Esophagus squamous epithelium (tissue), 5 donors: ENCODE measurements around the gene MFNG. TPM values are rescaled to one million over a fixed set of nuclear protein-coding genes. Genes with fewer than 3 reads are reported as not detected.

ENCODE experiments used
- DNase-seq: peaks from one replicate; lab custom pipeline; 2025; lab: John Stamatoyannopoulos, UW
- H3K27ac ChIP-seq, 4 donors: fragments of 200-600 bp; sonication (generic); one replicate each; pipeline ENCODE4 v1.5.1; 2016 to 2019; ENCODE audit warnings: mild to moderate bottlenecking in 1 of 4
- H3K27me3 ChIP-seq, 4 donors: fragments of 200-600 bp; sonication (generic); 1 replicate in 3 of 4; 2 replicates in 1 of 4; pipeline versions ENCODE4 v1.5.1 to v1.6.0; 2017 to 2021; ENCODE audit warnings: antibody characterized with exemption in 1 of 4
- H3K36me3 ChIP-seq, 3 donors: fragments of 200-600 bp; sonication (generic); one replicate each; pipeline ENCODE4 v1.5.1; 2016 to 2019
- H3K4me1 ChIP-seq, 3 donors: fragments of 200-600 bp; sonication (generic); one replicate each; pipeline ENCODE4 v1.5.1; 2017 to 2019
- H3K4me3 ChIP-seq, 4 donors: fragments of 200-600 bp; sonication (generic); 1 replicate in 3 of 4; 2 replicates in 1 of 4; pipeline ENCODE4 v1.5.1; 2016 to 2019; ENCODE audit warnings: mild to moderate bottlenecking in 2 of 4, moderate library complexity in 1 of 4
- H3K9me3 ChIP-seq, 3 donors: fragments of 200-600 bp; sonication (generic); one replicate each; pipeline ENCODE4 v1.5.1; 2016 to 2019
- CTCF ChIP-seq, 6 experiments: fragments of 450-650 bp in 4 of 6; fragments of 200-600 bp in 2 of 6; sonication (generic) in 2 of 6; IDR thresholded peaks; one replicate each; pipeline ENCODE4 v1.5.1; 2016 to 2019; ENCODE audit warnings: antibody characterized with exemption in 6 of 6, mild to moderate bottlenecking in 4 of 6, moderate library complexity in 4 of 6
- POLR2A ChIP-seq, 4 donors: fragments of 450-650 bp; IDR thresholded peaks; one replicate each; pipeline ENCODE4 v1.6.1; 2017; ENCODE audit warnings: antibody characterized with exemption in 4 of 4, mild to moderate bottlenecking in 4 of 4, moderate library complexity in 3 of 4
- WGBS, 2 donors: methylation state at CpG; one replicate each; pipeline ENCODE4 v1.1.5; 2018; 5-methylcytosine and 5-hydroxymethylcytosine counted together
- intact Hi-C: fragments of 100-400 bp; cut with DNase I; formaldehyde crosslinking; loops from one replicate; pipeline ENCODE4 v1.15.0; 2022
- total RNA-seq, 4 donors: library from RNA; depleted of rRNA; stranded (reverse); fragments of >200 nt; gene quantifications; one replicate each; pipeline ENCODE4 v1.1.0, GENCODE V29; 2016
- donor health status: DM: yes; HTN: yes; CAD: no.

MFNG gene
- total RNA-seq, 4 donors from 2014 or later, result 3.8 to 10.3 (median 7.9) TPM

- Histone ChIP-seq H3K9me3 (no peaks in the 10 kb centered on the region), H3K27ac (no peak overlapping the region), H3K4me1 (no peaks in the 10 kb centered on the region), H3K4me3 (no peak overlapping the region), H3K27me3 (peaks cover 0 to 4% (median 0%) of the 10 kb centered on the region in 4 donors), H3K36me3 (peaks cover 0 to 64% (median 0%) of the 10 kb centered on the region in 3 donors)
- no peak for DNase-seq
- 58 to 61% methylated on average over 11 to 14 of the region's 24 CpGs for WGBS, 2 donors
- intact Hi-C loops, result no loop called here
- TF ChIP-seq POLR2A (IDR thresholded peaks at IDR 0.05) (no peak), CTCF (IDR thresholded peaks at IDR 0.05) (peak in 3 of 6 experiments; percentile 19 to 50 (median 20))
Observed at GRCh38 chr22:37492428-37493344, 6.5 kb upstream of the MFNG start.

- no peak overlapping the region for H3K4me3 ChIP-seq
- 27 to 45% methylated on average over 4 to 6 of the region's 22 CpGs for WGBS, 2 donors
- H3K4me1 ChIP-seq, result peaks cover 0 to 5% (median 4%) of the 10 kb centered on the region in 3 donors
- no peak for DNase-seq
- peaks cover 0 to 57% (median 0%) of the 10 kb centered on the region in 3 donors for H3K36me3 ChIP-seq
- H3K27me3 ChIP-seq, result peaks cover 0 to 4% (median 0%) of the 10 kb centered on the region in 4 donors
- H3K9me3 ChIP-seq, result no peaks in the 10 kb centered on the region
- intact Hi-C loops, result no loop called here
- TF ChIP-seq CTCF (IDR thresholded peaks at IDR 0.05) (no peak), POLR2A (IDR thresholded peaks at IDR 0.05) (no peak)
- no peak overlapping the region for H3K27ac ChIP-seq
Observed at GRCh38 chr22:37491559-37492427, 5.6 kb upstream of the MFNG start.

GRCh38 chr22:37491106-37491505 is 4.9 kb upstream of the MFNG start:
- no peak for DNase-seq
- H3K4me3 ChIP-seq, result no peak overlapping the region
- H3K4me1 ChIP-seq, result peaks cover 0 to 12% (median 10%) of the 10 kb centered on the region in 3 donors
- peaks cover 0 to 50% (median 0%) of the 10 kb centered on the region in 3 donors for H3K36me3 ChIP-seq
- intact Hi-C loops, result no loop called here
- peaks cover 0 to 6% (median 0%) of the 10 kb centered on the region in 4 donors for H3K27me3 ChIP-seq
- no peak overlapping the region for H3K27ac ChIP-seq
- no peaks in the 10 kb centered on the region for H3K9me3 ChIP-seq
- TF ChIP-seq POLR2A (IDR thresholded peaks at IDR 0.05) (no peak), CTCF (IDR thresholded peaks at IDR 0.05) (no peak)
- WGBS, 2 donors, result 80 to 100% methylated on average over 1 to 4 of the region's 16 CpGs

GRCh38 chr22:37489983-37490382 is 3.8 kb upstream of the MFNG start:
- intact Hi-C loops, result no loop called here
- Histone ChIP-seq H3K27ac (no peak overlapping the region), H3K36me3 (peaks cover 0 to 39% (median 0%) of the 10 kb centered on the region in 3 donors), H3K27me3 (peaks cover 0 to 17% (median 0%) of the 10 kb centered on the region in 4 donors), H3K4me1 (peaks cover 0 to 16% (median 13%) of the 10 kb centered on the region in 3 donors), H3K4me3 (no peak overlapping the region), H3K9me3 (no peaks in the 10 kb centered on the region)
- no peak for DNase-seq
- WGBS, 2 donors, result 86 to 95% methylated on average over 4 to 7 of the region's 10 CpGs
- TF ChIP-seq POLR2A (IDR thresholded peaks at IDR 0.05) (no peak), CTCF (IDR thresholded peaks at IDR 0.05) (no peak)
